Subcutaneous adipose tissue (tissue), 4 donors: ENCODE measurements around the gene NRCAM. TPM values are rescaled to one million over a fixed set of nuclear protein-coding genes. Genes with fewer than 3 reads are reported as not detected.

Experiments
- CTCF ChIP-seq: fragments of 450-650 bp; IDR thresholded peaks from one replicate; pipeline ENCODE4 v1.5.1; 2016; ENCODE audit warnings: low read depth, mild to moderate bottlenecking, control low read depth, antibody characterized with exemption, moderate library complexity
- total RNA-seq, 4 donors: library from RNA; depleted of rRNA; stranded (reverse); fragments of >200 nt; gene quantifications; one replicate each; pipeline ENCODE4 v1.1.0, GENCODE V29; 2016

Gene NRCAM
- total RNA-seq, 4 donors from 2014 or later: 21.1 to 74.4 (median 49.3) TPM

DNA sequence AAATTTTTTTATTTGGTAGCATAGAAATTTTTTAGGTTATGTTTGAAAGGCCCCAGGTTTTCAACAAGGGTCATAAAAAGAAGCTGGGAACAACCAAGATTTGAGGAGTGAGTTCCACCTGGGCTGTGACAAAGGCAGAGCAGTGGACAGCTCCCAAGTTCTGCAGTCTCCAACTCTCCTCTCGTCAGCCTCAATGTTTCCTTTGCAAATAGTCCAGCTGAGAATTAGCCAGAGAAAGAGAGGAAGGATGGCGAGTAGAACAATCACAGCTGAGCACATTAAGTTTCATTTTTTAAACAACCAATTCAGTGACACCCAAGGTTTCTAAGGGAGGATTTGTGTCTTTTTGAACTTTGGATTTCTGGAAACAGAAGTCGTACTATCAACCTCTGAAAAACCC, 143.2 kb downstream of the NRCAM start:
- TF ChIP-seq CTCF: no peak

GRCh38 chr7:108311446-108312168, 144.6 kb downstream of the NRCAM start:
- no peak for TF ChIP-seq CTCF

DNA sequence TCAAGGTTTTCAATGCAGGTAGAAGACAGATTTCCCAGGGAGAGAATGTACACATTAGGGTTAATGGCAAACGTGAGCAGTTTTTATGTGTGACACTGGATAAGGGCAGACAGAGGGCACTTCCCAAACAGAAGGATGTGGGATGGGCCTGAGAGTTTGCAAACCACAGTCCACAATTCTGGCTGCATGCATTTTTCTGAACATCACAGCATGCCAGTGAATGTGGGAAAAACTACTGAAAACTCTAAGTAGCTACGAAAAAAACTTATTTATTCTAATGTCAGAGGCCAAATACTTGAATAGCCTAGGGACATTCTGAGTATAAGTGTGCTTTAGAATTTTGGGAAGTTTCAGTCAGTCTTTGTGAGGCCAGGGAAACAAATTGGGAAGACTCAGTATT, 145.9 kb downstream of the NRCAM start:
- TF ChIP-seq CTCF: no peak

GRCh38 chr7:108308903-108309302, 147.3 kb downstream of the NRCAM start:
- no peak for TF ChIP-seq CTCF

- no peak for TF ChIP-seq CTCF
These were observed 148.0 kb downstream of the NRCAM start for GRCh38 chr7:108308276-108308675.

DNA sequence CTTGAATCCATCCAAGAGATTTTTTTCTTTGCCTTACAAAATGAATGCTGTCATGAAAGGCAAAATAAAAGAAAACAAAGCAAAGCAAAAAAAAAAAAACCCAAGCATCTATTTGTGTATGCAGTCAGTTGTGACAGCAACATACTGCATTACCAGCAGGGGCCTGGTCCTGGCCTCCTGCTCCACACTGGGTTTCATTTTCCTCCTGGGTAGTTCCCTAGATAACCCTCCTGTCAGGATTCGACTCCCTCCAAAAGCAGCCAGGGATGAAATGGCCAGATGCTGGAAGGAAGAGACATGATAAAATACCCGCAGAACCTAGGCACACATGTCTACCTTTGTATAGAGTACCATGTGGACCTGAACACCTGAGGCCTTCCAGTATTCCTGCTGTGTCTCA, 148.6 kb downstream of the NRCAM start:
- TF ChIP-seq CTCF: no peak

GRCh38 chr7:108307194-108307593, 149.0 kb downstream of the NRCAM start:
- no peak for TF ChIP-seq CTCF
